Measurements from ENCODE around the gene RAB31. TPM values are rescaled to one million over a fixed set of nuclear protein-coding genes. Genes with fewer than 3 reads are reported as not detected.

RAB31 gene
- polyA plus RNA-seq, 1 of the 3 experiments (the other 2 are of a cell fraction), result 23.0 TPM

- ChIA-PET POLR2A (no interaction called here), CTCF (no interaction called here)
- no peaks in the 10 kb centered on the region for H3K4me1 ChIP-seq (ENCODE audit: control insufficient read depth in 1 of 2, insufficient read depth in 2 of 2, low read depth in 1 of 2, low read length in 1 of 2)
- no peak for TF ChIP-seq SIN3A (IDR thresholded peaks at IDR 0.05; ENCODE audit: borderline replicate concordance, low read depth, low read length)
- TF ChIP-seq, protein P1, sequence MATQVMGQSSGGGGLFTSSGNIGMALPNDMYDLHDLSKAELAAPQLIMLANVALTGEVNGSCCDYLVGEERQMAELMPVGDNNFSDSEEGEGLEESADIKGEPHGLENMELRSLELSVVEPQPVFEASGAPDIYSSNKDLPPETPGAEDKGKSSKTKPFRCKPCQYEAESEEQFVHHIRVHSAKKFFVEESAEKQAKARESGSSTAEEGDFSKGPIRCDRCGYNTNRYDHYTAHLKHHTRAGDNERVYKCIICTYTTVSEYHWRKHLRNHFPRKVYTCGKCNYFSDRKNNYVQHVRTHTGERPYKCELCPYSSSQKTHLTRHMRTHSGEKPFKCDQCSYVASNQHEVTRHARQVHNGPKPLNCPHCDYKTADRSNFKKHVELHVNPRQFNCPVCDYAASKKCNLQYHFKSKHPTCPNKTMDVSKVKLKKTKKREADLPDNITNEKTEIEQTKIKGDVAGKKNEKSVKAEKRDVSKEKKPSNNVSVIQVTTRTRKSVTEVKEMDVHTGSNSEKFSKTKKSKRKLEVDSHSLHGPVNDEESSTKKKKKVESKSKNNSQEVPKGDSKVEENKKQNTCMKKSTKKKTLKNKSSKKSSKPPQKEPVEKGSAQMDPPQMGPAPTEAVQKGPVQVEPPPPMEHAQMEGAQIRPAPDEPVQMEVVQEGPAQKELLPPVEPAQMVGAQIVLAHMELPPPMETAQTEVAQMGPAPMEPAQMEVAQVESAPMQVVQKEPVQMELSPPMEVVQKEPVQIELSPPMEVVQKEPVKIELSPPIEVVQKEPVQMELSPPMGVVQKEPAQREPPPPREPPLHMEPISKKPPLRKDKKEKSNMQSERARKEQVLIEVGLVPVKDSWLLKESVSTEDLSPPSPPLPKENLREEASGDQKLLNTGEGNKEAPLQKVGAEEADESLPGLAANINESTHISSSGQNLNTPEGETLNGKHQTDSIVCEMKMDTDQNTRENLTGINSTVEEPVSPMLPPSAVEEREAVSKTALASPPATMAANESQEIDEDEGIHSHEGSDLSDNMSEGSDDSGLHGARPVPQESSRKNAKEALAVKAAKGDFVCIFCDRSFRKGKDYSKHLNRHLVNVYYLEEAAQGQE (IDR thresholded peaks at IDR 0.05; ENCODE audit: low read depth, low read length), result no peak
- TF ChIP-seq MAX (IDR thresholded peaks at IDR 0.05; ENCODE audit: low read depth), result no peak
- no peak for TF ChIP-seq TAF1 (IDR thresholded peaks at IDR 0.05; ENCODE audit: borderline replicate concordance, low read depth, low read length)
- TF ChIP-seq TEAD4 (IDR thresholded peaks at IDR 0.05; ENCODE audit: borderline replicate concordance, insufficient read depth), result no peak
- no peak for TF ChIP-seq NRF1 (IDR thresholded peaks at IDR 0.05; ENCODE audit: low read depth, low read length)
- TF ChIP-seq CHD2 (IDR thresholded peaks at IDR 0.05; ENCODE audit: low read length, partially characterized antibody), result no peak
- no peaks in the 10 kb centered on the region for H3K9me3 ChIP-seq
- no peak overlapping the region for H2AFZ ChIP-seq (ENCODE audit: low read depth)
- H3K27me3 ChIP-seq (ENCODE audit: insufficient read depth), result no peaks in the 10 kb centered on the region
- no peaks in the 10 kb centered on the region for H3K9me2 ChIP-seq
- no peaks in the 10 kb centered on the region for H4K20me1 ChIP-seq (ENCODE audit: insufficient read depth)
- H3K36me3 ChIP-seq (replicated peaks in 1 of 2; ENCODE audit: control insufficient read depth in 1 of 2, insufficient read depth in 2 of 2, low read length in 1 of 2), result no peaks in the 10 kb centered on the region
- H3K9ac ChIP-seq, result no peak overlapping the region
- DNase-seq, result no peak
- no peaks in the 10 kb centered on the region for H3K79me2 ChIP-seq (ENCODE audit: insufficient read depth)
- H3F3A ChIP-seq (replicated peaks; ENCODE audit: insufficient read depth), result no peaks in the 10 kb centered on the region
- no peak overlapping the region for H3K4me2 ChIP-seq
- WGBS (ENCODE audit: low lambda C conversion rate), result 86% methylated on average over 6 of the region's 6 CpGs
- H3K27ac ChIP-seq (ENCODE audit: low read depth in 2 of 2, low read length in 1 of 2), result no peak overlapping the region
- no peak overlapping the region for H3K4me3 ChIP-seq (ENCODE audit: low read depth in 2 of 2, low read length in 1 of 2)
Measured at GRCh38 chr18:9884090-9884489, 176.0 kb downstream of the RAB31 start.

DNA sequence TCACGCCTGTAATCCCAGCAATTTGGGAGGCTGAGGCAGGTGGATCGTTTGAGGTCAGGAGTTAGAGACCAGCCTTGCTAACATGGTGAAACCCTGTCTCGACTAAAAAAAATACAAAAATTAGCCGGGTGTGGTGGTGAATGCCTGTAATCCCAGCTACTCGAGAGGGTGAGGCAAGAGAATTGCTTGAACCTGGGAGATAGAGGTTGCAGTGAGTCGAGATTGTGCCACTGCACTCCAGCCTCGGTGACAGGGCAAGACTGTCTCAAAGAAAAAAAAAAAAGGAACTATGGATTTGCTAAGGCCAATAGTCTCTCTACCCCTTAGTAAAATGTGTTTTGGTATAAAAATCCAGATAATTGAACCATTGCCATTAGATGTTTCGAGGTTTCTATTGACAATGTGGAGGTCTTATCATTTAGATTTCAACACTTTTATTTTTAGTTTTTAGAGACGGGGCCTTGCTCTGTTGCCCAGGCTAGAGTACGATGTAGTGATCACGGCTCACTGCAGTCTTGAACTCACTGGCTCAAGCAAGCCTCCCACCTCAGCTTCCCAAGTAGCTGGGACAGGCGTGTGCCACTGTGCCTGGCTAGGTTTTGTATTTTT lies 176.5 kb downstream of the RAB31 start:
- Histone ChIP-seq H3K4me2 (no peak overlapping the region), H3K9me3 (no peaks in the 10 kb centered on the region), H3F3A (replicated peaks; ENCODE audit: insufficient read depth) (no peaks in the 10 kb centered on the region), H3K27me3 (ENCODE audit: insufficient read depth) (no peaks in the 10 kb centered on the region), H3K27ac (ENCODE audit: low read depth in 2 of 2, low read length in 1 of 2) (no peak overlapping the region), H3K79me2 (ENCODE audit: insufficient read depth) (no peaks in the 10 kb centered on the region), H4K20me1 (ENCODE audit: insufficient read depth) (no peaks in the 10 kb centered on the region), H3K4me1 (ENCODE audit: control insufficient read depth in 1 of 2, insufficient read depth in 2 of 2, low read depth in 1 of 2, low read length in 1 of 2) (no peaks in the 10 kb centered on the region), H2AFZ (ENCODE audit: low read depth) (no peak overlapping the region), H3K4me3 (ENCODE audit: low read depth in 2 of 2, low read length in 1 of 2) (no peak overlapping the region), H3K36me3 (replicated peaks in 1 of 2; ENCODE audit: control insufficient read depth in 1 of 2, insufficient read depth in 2 of 2, low read length in 1 of 2) (no peaks in the 10 kb centered on the region), H3K9ac (no peak overlapping the region), H3K9me2 (no peaks in the 10 kb centered on the region)
- POLR2A ChIA-PET, result no interaction called here
- no peak for DNase-seq
- CTCF ChIA-PET, result interaction anchor here (1.1 kb wide), 1 partner anchor 14 kb away, joined by 3 read pairs; no protein-coding TSS in a partner anchor
- 88% methylated on average over 12 of the region's 12 CpGs for WGBS (ENCODE audit: low lambda C conversion rate)
- TF ChIP-seq EZH2phosphoT487 (IDR thresholded peaks at IDR 0.05; ENCODE audit: borderline replicate concordance, low read depth) (no peak), SIN3A (IDR thresholded peaks at IDR 0.05; ENCODE audit: borderline replicate concordance, low read depth, low read length) (no peak), NFIC (IDR thresholded peaks at IDR 0.05; ENCODE audit: borderline replicate concordance) (no peak), POLR2AphosphoS5 (IDR thresholded peaks at IDR 0.05; ENCODE audit: low read depth, low read length) (no peak), MAX (IDR thresholded peaks at IDR 0.05; ENCODE audit: low read depth) (no peak), NRF1 (IDR thresholded peaks at IDR 0.05; ENCODE audit: low read depth, low read length) (no peak), FOSL2 (IDR thresholded peaks at IDR 0.05; ENCODE audit: borderline replicate concordance, low read depth) (no peak), RFX5 (IDR thresholded peaks at IDR 0.05; ENCODE audit: low read length) (no peak), MEF2A (IDR thresholded peaks at IDR 0.05; ENCODE audit: borderline replicate concordance, low read depth) (no peak), IRF3 (IDR thresholded peaks at IDR 0.05; ENCODE audit: low read depth, low read length) (no peak), MXI1 (IDR thresholded peaks at IDR 0.05; ENCODE audit: low read depth, low read length) (no peak), CHD2 (IDR thresholded peaks at IDR 0.05; ENCODE audit: low read length, partially characterized antibody) (no peak), RXRA (IDR thresholded peaks at IDR 0.05; ENCODE audit: borderline replicate concordance, low read depth) (no peak), TEAD4 (IDR thresholded peaks at IDR 0.05; ENCODE audit: borderline replicate concordance, insufficient read depth) (no peak), FOXJ3 (CRISPR knock-in tag; IDR thresholded peaks at IDR 0.05) (no peak), GATA2 (CRISPR knock-in tag; IDR thresholded peaks at IDR 0.05) (no peak), ZBTB33 (IDR thresholded peaks at IDR 0.05; ENCODE audit: borderline replicate concordance, low read depth) (no peak)

Measured in SK-N-SH (cell line).